Bronchial epithelial cell (primary cell): ENCODE measurements around the gene PPM1M. TPM values are rescaled to one million over a fixed set of nuclear protein-coding genes. Genes with fewer than 3 reads are reported as not detected.
A peak's percentile ranks its signal among the peaks of the same experiment; 100 is the strongest.

ENCODE experiments used
- DNase-seq: peaks from one replicate; pipeline ENCODE4 v3.0.0-alpha.2; 2010; ENCODE audit warnings: low read depth
- FAIRE-seq: peaks from 2 replicates; lab custom pipeline; 2011; peaks lifted over from hg19 to GRCh38; lab: Jason Lieb, UNC
- H3K27me3 ChIP-seq: 2 replicates; pipeline ENCODE4 v1.5.1; 2011; ENCODE audit warnings: low read length; ENCODE audit not compliant: control insufficient read depth, insufficient read depth
- H3K36me3 ChIP-seq: 2 replicates; pipeline ENCODE4 v1.5.1; 2011; ENCODE audit warnings: low read length; ENCODE audit not compliant: control insufficient read depth, insufficient read depth
- H3K4me3 ChIP-seq: 2 replicates; pipeline ENCODE4 v1.5.1; 2011; ENCODE audit warnings: mild to moderate bottlenecking, low read depth, low read length, control low read depth
- total RNA-seq: library from RNA; depleted of rRNA; stranded (reverse); fragments of >200 nt; gene quantifications from 2 replicates; pipeline ENCODE4 v1.2.1, GENCODE V29; 2014
- TF ChIP-seq, protein P1 (sequence below): IDR thresholded peaks from 2 replicates; pipeline ENCODE4 v1.5.1; 2011; ENCODE audit warnings: mild to moderate bottlenecking, moderate library complexity, low read length, control low read depth, inconsistent platforms; ENCODE audit not compliant: insufficient read depth, severe bottlenecking

Gene PPM1M
- total RNA-seq, 1 donor from 2014 or later = 2.6 TPM

GRCh38 chr3:52198643-52199608 lies 46.6 kb upstream of the PPM1M start:
- peak overlapping the region; percentile 85 for H3K4me3 ChIP-seq
- DNase-seq (no peak), FAIRE-seq (no peak)
- H3K36me3 ChIP-seq = peaks cover 6% of the 10 kb centered on the region
- H3K27me3 ChIP-seq = peaks cover 2% of the 10 kb centered on the region
- TF ChIP-seq, protein P1, sequence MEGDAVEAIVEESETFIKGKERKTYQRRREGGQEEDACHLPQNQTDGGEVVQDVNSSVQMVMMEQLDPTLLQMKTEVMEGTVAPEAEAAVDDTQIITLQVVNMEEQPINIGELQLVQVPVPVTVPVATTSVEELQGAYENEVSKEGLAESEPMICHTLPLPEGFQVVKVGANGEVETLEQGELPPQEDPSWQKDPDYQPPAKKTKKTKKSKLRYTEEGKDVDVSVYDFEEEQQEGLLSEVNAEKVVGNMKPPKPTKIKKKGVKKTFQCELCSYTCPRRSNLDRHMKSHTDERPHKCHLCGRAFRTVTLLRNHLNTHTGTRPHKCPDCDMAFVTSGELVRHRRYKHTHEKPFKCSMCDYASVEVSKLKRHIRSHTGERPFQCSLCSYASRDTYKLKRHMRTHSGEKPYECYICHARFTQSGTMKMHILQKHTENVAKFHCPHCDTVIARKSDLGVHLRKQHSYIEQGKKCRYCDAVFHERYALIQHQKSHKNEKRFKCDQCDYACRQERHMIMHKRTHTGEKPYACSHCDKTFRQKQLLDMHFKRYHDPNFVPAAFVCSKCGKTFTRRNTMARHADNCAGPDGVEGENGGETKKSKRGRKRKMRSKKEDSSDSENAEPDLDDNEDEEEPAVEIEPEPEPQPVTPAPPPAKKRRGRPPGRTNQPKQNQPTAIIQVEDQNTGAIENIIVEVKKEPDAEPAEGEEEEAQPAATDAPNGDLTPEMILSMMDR = no peak

GRCh38 chr3:52200981-52201679 lies 44.4 kb upstream of the PPM1M start:
- FAIRE-seq (no peak), DNase-seq (no peak)
- peaks cover 2% of the 10 kb centered on the region for H3K27me3 ChIP-seq
- no peak overlapping the region for H3K4me3 ChIP-seq
- peaks cover 6% of the 10 kb centered on the region for H3K36me3 ChIP-seq
- TF ChIP-seq, protein P1 = no peak

DNA sequence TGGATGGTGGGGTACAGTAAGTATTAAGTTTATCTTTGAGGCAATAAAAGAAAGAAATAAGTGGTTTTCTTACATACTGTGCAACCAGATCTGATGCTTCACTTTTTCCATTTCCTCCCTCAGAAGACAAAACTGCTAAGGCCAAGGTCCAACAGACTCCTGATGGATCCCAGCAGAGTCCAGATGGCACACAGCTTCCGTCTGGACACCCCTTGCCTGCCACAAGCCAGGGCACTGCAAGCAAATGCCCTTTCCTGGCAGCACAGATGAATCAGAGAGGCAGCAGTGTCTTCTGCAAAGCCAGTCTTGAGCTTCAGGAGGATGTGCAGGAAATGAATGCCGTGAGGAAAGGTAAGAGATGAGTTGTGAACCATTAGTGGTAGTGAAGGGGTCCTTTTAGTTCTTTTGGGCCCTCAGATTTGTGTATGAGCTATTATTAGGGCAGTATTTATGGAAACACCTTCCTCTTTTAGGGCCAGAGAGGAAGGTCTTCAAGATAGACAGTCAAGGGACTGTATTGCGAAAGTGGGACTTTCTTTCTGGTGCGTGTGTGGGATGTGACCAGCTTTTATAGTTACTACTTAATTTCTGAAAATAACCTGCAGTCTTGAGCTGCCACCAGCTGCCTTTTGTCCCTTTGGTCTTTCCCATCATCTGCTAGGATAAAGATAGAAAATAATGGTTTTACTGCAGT lies 43.0 kb upstream of the PPM1M start:
- peaks cover 9% of the 10 kb centered on the region for H3K36me3 ChIP-seq

GRCh38 chr3:52203701-52204100 lies 41.9 kb upstream of the PPM1M start:
- peaks cover 14% of the 10 kb centered on the region for H3K36me3 ChIP-seq
- no peak for FAIRE-seq

More for the DNA sequence above, 43.0 kb upstream of the PPM1M start:
- FAIRE-seq (no peak), DNase-seq (no peak)
- H3K27me3 ChIP-seq = peaks cover 2% of the 10 kb centered on the region
- TF ChIP-seq, protein P1 = no peak
- H3K4me3 ChIP-seq = no peak overlapping the region

More at GRCh38 chr3:52203701-52204100, 41.9 kb upstream of the PPM1M start:
- Histone ChIP-seq H3K27me3 (peaks cover 2% of the 10 kb centered on the region), H3K4me3 (no peak overlapping the region)
- no peak for DNase-seq
- TF ChIP-seq, protein P1 = no peak
